Spinal cord (tissue), 10 donors: ENCODE data around the gene DSPP. TPM values are rescaled to one million over a fixed set of nuclear protein-coding genes. Genes with fewer than 3 reads are reported as not detected.

ENCODE experiments used
- DNase-seq, 6 donors: peaks; one replicate each; pipeline versions ENCODE4 v3.0.0 to v3.0.0-alpha.2; 2013 to 2015; ENCODE audit warnings: low spot score in 6 of 6, low read depth in 4 of 6
- H3K27ac ChIP-seq: one replicate; pipeline ENCODE4 v1.5.1; 2013; ENCODE audit warnings: low read depth, low read length, control low read depth
- H3K27me3 ChIP-seq: one replicate; pipeline ENCODE4 v1.6.1; 2013; ENCODE audit warnings: low read length; ENCODE audit not compliant: control insufficient read depth, insufficient read depth
- H3K36me3 ChIP-seq: one replicate; pipeline ENCODE4 v1.6.1; 2013; ENCODE audit warnings: low read length; ENCODE audit not compliant: control insufficient read depth, insufficient read depth
- H3K4me1 ChIP-seq: one replicate; pipeline ENCODE4 v1.6.1; 2013; ENCODE audit warnings: low read length; ENCODE audit not compliant: control insufficient read depth, insufficient read depth
- H3K4me3 ChIP-seq: one replicate; pipeline ENCODE4 v1.5.1; 2013; ENCODE audit warnings: low read depth, low read length, control low read depth
- H3K9me3 ChIP-seq: one replicate; pipeline ENCODE4 v1.6.1; 2013; ENCODE audit warnings: low read length; ENCODE audit not compliant: control insufficient read depth, insufficient read depth
- WGBS: methylation state at CpG from one replicate; pipeline ENCODE4 v1.1.5; 2013; ENCODE audit warnings: missing lambda C conversion rate; ENCODE audit not compliant: insufficient coverage; 5-methylcytosine and 5-hydroxymethylcytosine counted together
- polyA plus RNA-seq, 2 donors: library from polyadenylated mRNA; unstranded; fragments of 120-200 nt; gene quantifications; one replicate each; pipeline ENCODE4 v1.2.1, GENCODE V29; 2013; ENCODE audit not compliant: insufficient read length in 2 of 2
- total RNA-seq, 2 donors: library from RNA; depleted of rRNA in 1 of 2; stranded (reverse); fragments of 120-200 nt in 1 of 2; fragments of >200 nt in 1 of 2; gene quantifications; one replicate each; pipeline versions ENCODE4 v1.2.3 to v1.2.4, GENCODE V29; 2013 to 2014
- donor health status: healthy.

Gene DSPP
- total and polyA plus RNA-seq, 4 donors, result 0.05 to 0.06 (median 0.06) TPM; not detected in 1

- Histone ChIP-seq H3K27ac (no peak overlapping the region), H3K4me3 (no peak overlapping the region), H3K9me3 (no peaks in the 10 kb centered on the region), H3K27me3 (no peaks in the 10 kb centered on the region), H3K36me3 (no peaks in the 10 kb centered on the region), H3K4me1 (no peaks in the 10 kb centered on the region)
- WGBS, result 40% methylated on average over 1 of the region's 1 CpG
- no peak for DNase-seq
These were observed 46.2 kb downstream of the DSPP start for GRCh38 chr4:87654487-87655044.

DNA sequence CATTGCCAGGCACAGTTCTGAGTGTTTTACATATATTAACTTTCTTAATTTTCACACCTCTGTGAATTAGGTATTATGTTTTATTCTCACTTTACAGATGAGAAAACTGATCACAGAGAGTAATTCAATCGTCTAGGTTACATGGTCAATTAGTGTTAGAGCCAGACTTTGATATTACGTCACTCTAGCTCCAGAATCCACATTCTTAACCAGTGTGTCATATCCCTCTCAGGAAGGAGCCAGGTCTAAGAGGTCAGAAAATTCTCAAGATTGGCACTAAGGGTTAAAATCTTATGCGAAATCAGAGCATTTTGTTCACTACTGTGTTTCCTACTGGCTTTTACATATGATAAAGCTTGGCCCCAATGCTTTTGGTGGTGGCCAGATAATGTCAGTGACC, 49.2 kb downstream of the DSPP start:
- H3K27me3 ChIP-seq, result no peaks in the 10 kb centered on the region
- no peak overlapping the region for H3K4me3 ChIP-seq
- no peaks in the 10 kb centered on the region for H3K9me3 ChIP-seq
- WGBS, result 100% methylated on average over 1 of the region's 3 CpGs
- no peaks in the 10 kb centered on the region for H3K4me1 ChIP-seq
- no peaks in the 10 kb centered on the region for H3K36me3 ChIP-seq
- H3K27ac ChIP-seq, result no peak overlapping the region
- DNase-seq, result no peak

DNA sequence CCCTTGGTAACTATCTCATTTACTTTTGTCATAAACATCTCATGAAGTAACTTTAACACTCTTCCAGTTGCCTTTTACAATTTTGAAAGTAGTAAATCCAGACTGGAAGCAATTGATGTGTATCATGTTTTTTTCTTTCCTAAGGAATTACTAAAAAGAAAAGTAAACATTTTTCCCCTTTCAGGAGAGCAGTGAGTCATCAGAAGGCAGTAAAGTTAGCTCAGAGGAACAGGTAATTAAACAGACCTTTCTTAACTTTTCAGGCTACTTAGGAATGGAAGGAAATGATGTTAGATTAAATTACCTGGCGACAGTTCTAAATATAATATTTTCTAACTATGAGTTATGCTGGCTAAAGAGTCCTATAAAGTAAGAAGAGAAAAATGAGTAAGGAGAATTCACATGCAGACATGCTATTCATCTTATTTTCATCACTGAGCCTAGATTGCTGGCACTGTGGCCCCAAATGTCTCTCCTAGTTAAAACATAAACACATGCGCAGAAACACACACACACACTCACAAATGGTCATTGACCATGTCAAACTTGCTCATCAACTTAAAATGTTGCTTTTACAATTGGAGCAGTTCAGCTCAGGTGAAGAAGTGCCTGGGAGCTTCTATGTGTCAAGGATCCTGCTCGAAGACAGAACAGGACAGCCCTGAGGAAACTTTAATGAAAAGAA, 51.1 kb downstream of the DSPP start:
- H3K36me3 ChIP-seq, result no peaks in the 10 kb centered on the region
- no peak overlapping the region for H3K27ac ChIP-seq
- DNase-seq, result no peak
- H3K4me3 ChIP-seq, result no peak overlapping the region
- WGBS, result 100% methylated on average over 1 of the region's 3 CpGs
- no peaks in the 10 kb centered on the region for H3K27me3 ChIP-seq
- H3K4me1 ChIP-seq, result no peaks in the 10 kb centered on the region
- H3K9me3 ChIP-seq, result no peaks in the 10 kb centered on the region

DNA sequence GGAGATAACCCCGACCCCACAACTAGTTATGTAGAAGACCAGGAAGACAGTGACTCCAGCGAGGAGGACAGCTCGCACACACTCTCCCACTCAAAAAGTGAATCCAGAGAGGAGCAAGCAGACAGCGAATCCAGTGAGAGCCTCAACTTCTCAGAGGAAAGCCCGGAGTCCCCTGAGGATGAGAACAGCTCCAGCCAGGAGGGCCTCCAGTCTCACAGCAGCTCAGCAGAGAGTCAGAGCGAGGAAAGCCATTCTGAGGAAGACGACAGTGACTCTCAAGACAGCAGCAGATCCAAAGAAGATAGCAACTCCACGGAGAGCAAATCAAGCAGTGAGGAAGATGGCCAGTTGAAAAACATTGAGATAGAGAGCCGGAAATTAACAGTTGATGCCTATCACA, 54.5 kb downstream of the DSPP start:
- Histone ChIP-seq H3K27ac (no peak overlapping the region), H3K27me3 (no peaks in the 10 kb centered on the region), H3K4me1 (no peaks in the 10 kb centered on the region), H3K9me3 (no peaks in the 10 kb centered on the region), H3K36me3 (no peaks in the 10 kb centered on the region), H3K4me3 (no peak overlapping the region)
- no peak for DNase-seq
- WGBS, result 93% methylated on average over 7 of the region's 9 CpGs

Other genes with a start within 250 kb of the DSPP start
- 10 to 100 TPM; 33.3 to 59.5 TPM for gene HSD17B11, start 217.3 kb upstream of the DSPP start, total RNA-seq
- 10 to 100 TPM; 22.8 to 26.0 TPM for gene HSD17B11, start 217.3 kb upstream of the DSPP start, polyA plus RNA-seq
- 10 to 100 TPM; 21.3 to 21.7 TPM for gene NUDT9, start 186.0 kb upstream of the DSPP start, total RNA-seq
- 10 to 100 TPM; 40.8 to 44.8 TPM for gene NUDT9, start 186.0 kb upstream of the DSPP start, polyA plus RNA-seq
- 1,000 to 10,000 TPM; 1,228 to 1,361 TPM for gene SPARCL1, start 79.2 kb upstream of the DSPP start, total RNA-seq
- 1,000 to 10,000 TPM; 1,627 to 2,377 TPM for gene SPARCL1, start 79.2 kb upstream of the DSPP start, polyA plus RNA-seq
- 1 to 10 TPM in 1 of 2 donors, under 1 TPM in 1; 0.39 to 4.3 TPM for gene DMP1, start 41.8 kb downstream of the DSPP start, total RNA-seq
- gene DMP1, start 41.8 kb downstream of the DSPP start, polyA plus RNA-seq, result under 1 TPM; 0.12 to 0.16 TPM
- 1 to 10 TPM; 1.2 to 2.6 TPM for gene IBSP, start 191.0 kb downstream of the DSPP start, total RNA-seq
- under 1 TPM in 1 of 2 donors, not detected in 1; 0.16 TPM for gene IBSP, start 191.0 kb downstream of the DSPP start, polyA plus RNA-seq
- gene MEPE, start 224.4 kb downstream of the DSPP start, total RNA-seq, result 1 to 10 TPM in 1 of 2 donors, under 1 TPM in 1; 0.06 to 1.4 TPM
- under 1 TPM in 1 of 2 donors, not detected in 1; 0.21 TPM for gene MEPE, start 224.4 kb downstream of the DSPP start, polyA plus RNA-seq